ENCODE measurements around the gene EIF4G1. TPM values are rescaled to one million over a fixed set of nuclear protein-coding genes. Genes with fewer than 3 reads are reported as not detected.

The EIF4G1 gene
- total RNA-seq, 1 experiment from 2014 or later, result 532 TPM

GRCh38 chr3:184345317-184346144 lies 31.1 kb downstream of the EIF4G1 start:
- TF ChIP-seq CTCF (conservative IDR thresholded peaks at IDR 0.05), result peak; percentile 76
- no peaks in the 10 kb centered on the region for H4K20me1 ChIP-seq (ENCODE audit: control insufficient read depth, insufficient read depth, insufficient read length)
- H3K27ac Mint-ChIP-seq, result peak overlapping the region; percentile 78 to 94 (median 92); a peak in 5 of 7 replicates
- peaks cover 14 to 32% (median 22%) of the 10 kb centered on the region in 3 experiments; a peak in 6 of 7 replicates for H3K36me3 Mint-ChIP-seq (ENCODE audit: insufficient read depth in 1 of 3, low read depth in 3 of 3)
- H3K27ac ChIP-seq (ENCODE audit: insufficient read length, low read depth, low read length), result no peak overlapping the region
- H4K8ac ChIP-seq (replicated peaks; ENCODE audit: insufficient read length, low read depth, low read length), result no peak overlapping the region
- no peak overlapping the region for H3K9ac ChIP-seq (ENCODE audit: extremely low read depth, insufficient read length, low read length)
- no peak overlapping the region for H3T11ph ChIP-seq (ENCODE audit: low read length)
- no peaks in the 10 kb centered on the region; a peak in 1 of 5 replicates for H3K9me3 Mint-ChIP-seq
- no peaks in the 10 kb centered on the region for H3K79me2 ChIP-seq (ENCODE audit: insufficient read depth, low read length)
- no peak overlapping the region for H2BK20ac ChIP-seq (ENCODE audit: low read depth, low read length, poor library complexity, severe bottlenecking)
- H3K4me1 Mint-ChIP-seq, result peaks cover 8 to 9% of the 10 kb centered on the region in 2 experiments
- H3K4me1 ChIP-seq (ENCODE audit: insufficient read depth, low read length), result 0 out of 2 replicates have a peak, but pooled peaks cover 2% of the 10 kb centered on the region
- H3K23ac ChIP-seq (ENCODE audit: insufficient read length, low read depth, low read length), result no peak overlapping the region
- no peak overlapping the region for H4K5ac ChIP-seq (ENCODE audit: insufficient read length, low read depth, low read length)
- no peaks in the 10 kb centered on the region for H3K9me3 ChIP-seq (ENCODE audit: control insufficient read depth, low read depth, low read length)
- no peak overlapping the region for H4K91ac ChIP-seq (ENCODE audit: insufficient read length, low read depth, low read length)
- peak; percentile 92 for DNase-seq
- H2AFZ ChIP-seq (ENCODE audit: low read length), result no peak overlapping the region
- no peak overlapping the region for H2BK15ac ChIP-seq (ENCODE audit: low read depth, low read length)
- no peaks in the 10 kb centered on the region for H3K79me1 ChIP-seq (ENCODE audit: insufficient read depth, low read depth, low read length, poor library complexity, severe bottlenecking)
- no peak overlapping the region for H2BK5ac ChIP-seq (ENCODE audit: insufficient read length, low read length)
- no peaks in the 10 kb centered on the region for H3K23me2 ChIP-seq (ENCODE audit: insufficient read length, low read depth, low read length, poor library complexity, severe bottlenecking)
- no peaks in the 10 kb centered on the region for H3K27me3 ChIP-seq (ENCODE audit: insufficient read depth, low read length)
- H3K27me3 Mint-ChIP-seq (ENCODE audit: low read depth), result no peaks in the 10 kb centered on the region
- H2BK120ac ChIP-seq (ENCODE audit: low read depth, low read length, poor library complexity, severe bottlenecking), result no peak overlapping the region
- no peak overlapping the region for H3K4me2 ChIP-seq (ENCODE audit: insufficient read depth, insufficient read length, low read length)
- H3K14ac ChIP-seq (ENCODE audit: insufficient read depth, low read length), result no peak overlapping the region
- no peak overlapping the region for H3K4ac ChIP-seq (ENCODE audit: low read depth, low read length)
- H3K4me3 Mint-ChIP-seq, result peak overlapping the region in 1 of 2 experiments; percentile 56; a peak in 2 of 5 replicates
- H2AK5ac ChIP-seq (ENCODE audit: insufficient read length, low read length), result no peak overlapping the region
- no peak overlapping the region for H3K56ac ChIP-seq (ENCODE audit: insufficient read length, low read depth, low read length)
- WGBS (ENCODE audit: extremely low coverage, insufficient read length, low lambda C conversion rate), result no CpG with 5 or more reads among the region's 14 CpGs
- H3K18ac ChIP-seq (ENCODE audit: insufficient read length, low read depth, low read length), result no peak overlapping the region
- no peak overlapping the region for H2BK12ac ChIP-seq (ENCODE audit: insufficient read length, low read depth, low read length)
